HG02870 (cell line): ENCODE measurements around the gene CBL.

Experiments used
- ATAC-seq: cut with Tn5 transposase; IDR thresholded peaks from one replicate; pipeline ENCODE4 v1.9.1; 2021; ENCODE audit warnings: mild to moderate bottlenecking, moderate library complexity; ENCODE audit not compliant: unreplicated experiment

CBL gene

GRCh38 chr11:119305556-119306372, 99.6 kb downstream of the CBL start:
- no peak for ATAC-seq

GRCh38 chr11:119306373-119306890, 100.3 kb downstream of the CBL start:
- ATAC-seq = no peak

- ATAC-seq = no peak
These were observed 101.1 kb downstream of the CBL start for GRCh38 chr11:119307219-119307618.

GRCh38 chr11:119307974-119308373, 101.8 kb downstream of the CBL start:
- ATAC-seq = no peak

GRCh38 chr11:119309411-119309810, 103.3 kb downstream of the CBL start:
- no peak for ATAC-seq

- no peak for ATAC-seq
These were observed 104.0 kb downstream of the CBL start for GRCh38 chr11:119309953-119310681.

GRCh38 chr11:119310682-119311052, 104.5 kb downstream of the CBL start:
- ATAC-seq = no peak

GRCh38 chr11:119314726-119315125, 108.6 kb downstream of the CBL start:
- ATAC-seq = no peak

- no peak for ATAC-seq
These were observed 109.2 kb downstream of the CBL start for GRCh38 chr11:119315131-119316015.

GRCh38 chr11:119316016-119316728, 110.0 kb downstream of the CBL start:
- ATAC-seq = no peak

GRCh38 chr11:119316729-119317591, 110.8 kb downstream of the CBL start, which contains the start of gene MCAM:
TSS of gene MCAM (minus strand) at chr11:119317130. CDS start at chr11:119317101, 29 bp downstream.
- no peak for ATAC-seq

- ATAC-seq = no peak
These were observed 111.6 kb downstream of the CBL start for GRCh38 chr11:119317592-119318239.

GRCh38 chr11:119318240-119319135, 112.3 kb downstream of the CBL start:
- no peak for ATAC-seq

GRCh38 chr11:119319136-119319699, 113.1 kb downstream of the CBL start:
- no peak for ATAC-seq

GRCh38 chr11:119319700-119320239, 113.6 kb downstream of the CBL start:
- no peak for ATAC-seq

- ATAC-seq = no peak
These were observed 114.2 kb downstream of the CBL start for GRCh38 chr11:119320240-119320775.
